Chondrocyte (in vitro differentiated cells): ENCODE results near the gene FBXO17. TPM values are rescaled to one million over a fixed set of nuclear protein-coding genes. Genes with fewer than 3 reads are reported as not detected.

ENCODE experiments used
- DNase-seq: peaks from one replicate; pipeline ENCODE4 v3.0.0; 2021; ENCODE audit warnings: mixed read lengths, low spot score
- H3K27ac Mint-ChIP-seq: one replicate; pipeline ENCODE4 v1.8.0; 2021; ENCODE audit warnings: mild to moderate bottlenecking, moderate library complexity, mixed read lengths; ENCODE audit not compliant: unreplicated experiment
- H3K27me3 Mint-ChIP-seq: 2 replicates; pipeline ENCODE4 v1.8.0; 2021; ENCODE audit warnings: low read depth, mixed read lengths
- H3K36me3 Mint-ChIP-seq: 2 replicates; pipeline ENCODE4 v1.8.0; 2021; ENCODE audit warnings: low read depth, mixed read lengths
- H3K4me1 Mint-ChIP-seq: 2 replicates; pipeline ENCODE4 v1.8.0; 2021; ENCODE audit warnings: low read depth, mild to moderate bottlenecking, mixed read lengths
- H3K4me3 Mint-ChIP-seq: one replicate; pipeline ENCODE4 v1.8.0; 2021; ENCODE audit warnings: mild to moderate bottlenecking, moderate library complexity, mixed read lengths; ENCODE audit not compliant: unreplicated experiment
- H3K9me3 Mint-ChIP-seq: 2 replicates; pipeline ENCODE4 v1.8.0; 2021; ENCODE audit warnings: low read depth, mixed read lengths
- total RNA-seq: library from RNA; stranded (reverse); gene quantifications from 3 replicates; pipeline ENCODE4 v1.2.1, GENCODE V29; 2021
- TF ChIP-seq, protein P1 (sequence below): fragments of 200-600 bp; sonication (generic); IDR thresholded peaks from 2 replicates; pipeline ENCODE4 v1.5.0; 2021; ENCODE audit warnings: antibody characterized with exemption, mild to moderate bottlenecking, moderate library complexity

The FBXO17 gene
- total RNA-seq, 1 donor from 2014 or later = 40.2 TPM

DNA sequence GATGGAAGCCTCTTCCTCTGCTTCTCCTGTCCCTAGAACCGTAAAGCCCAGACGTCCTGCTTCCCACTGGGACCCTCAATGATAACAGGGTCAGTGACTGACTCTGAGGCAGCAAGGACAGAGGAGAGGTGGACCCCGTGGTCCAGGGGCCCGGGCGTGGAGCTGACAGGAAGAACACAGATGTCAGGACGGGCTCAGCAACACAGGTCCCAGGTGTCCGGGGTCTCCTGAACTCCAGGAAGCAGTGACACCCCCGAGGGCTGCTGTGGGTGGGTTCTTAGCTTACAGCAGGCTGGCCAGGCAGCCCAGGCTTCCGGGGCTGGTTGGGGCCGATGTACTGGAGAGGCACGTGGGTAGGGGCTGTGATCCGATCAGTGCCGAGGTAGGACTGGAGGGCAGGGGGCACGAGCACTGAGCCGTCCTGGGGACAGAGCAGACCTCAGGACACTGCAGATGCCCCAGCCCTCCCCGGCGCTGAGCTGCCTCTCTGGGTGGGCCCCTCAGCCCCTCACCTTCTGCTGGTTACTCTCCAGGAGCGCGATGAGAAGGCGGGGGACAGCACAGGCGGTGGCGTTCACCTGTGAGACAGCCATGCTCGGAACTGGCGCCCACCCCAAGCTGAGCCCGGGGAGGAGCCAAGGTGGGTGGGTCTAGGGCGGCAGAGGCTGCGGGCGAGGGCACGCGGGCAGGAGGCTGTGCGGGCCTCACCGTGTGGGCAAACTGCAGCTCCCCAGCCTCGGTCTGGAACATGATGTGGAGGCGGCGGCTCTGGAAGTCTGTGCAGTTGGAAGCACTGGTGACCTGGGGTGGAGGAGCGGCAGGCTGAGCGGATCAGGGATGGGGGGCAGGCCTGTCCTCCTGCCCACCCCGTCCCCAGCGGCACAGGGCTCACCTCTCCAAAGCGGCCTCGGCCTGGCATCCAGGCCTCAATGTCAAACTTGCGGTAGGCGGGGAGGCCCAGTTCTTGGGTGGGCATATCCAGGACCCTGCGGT is 59.9 kb downstream of the FBXO17 start:
- Mint-ChIP-seq H3K9me3 (no peaks in the 10 kb centered on the region), H3K27ac (no peak overlapping the region), H3K4me1 (no peaks in the 10 kb centered on the region), H3K27me3 (no peaks in the 10 kb centered on the region), H3K36me3 (no peaks in the 10 kb centered on the region), H3K4me3 (no peak overlapping the region)
- peak; percentile 80 for DNase-seq
- TF ChIP-seq, protein P1, sequence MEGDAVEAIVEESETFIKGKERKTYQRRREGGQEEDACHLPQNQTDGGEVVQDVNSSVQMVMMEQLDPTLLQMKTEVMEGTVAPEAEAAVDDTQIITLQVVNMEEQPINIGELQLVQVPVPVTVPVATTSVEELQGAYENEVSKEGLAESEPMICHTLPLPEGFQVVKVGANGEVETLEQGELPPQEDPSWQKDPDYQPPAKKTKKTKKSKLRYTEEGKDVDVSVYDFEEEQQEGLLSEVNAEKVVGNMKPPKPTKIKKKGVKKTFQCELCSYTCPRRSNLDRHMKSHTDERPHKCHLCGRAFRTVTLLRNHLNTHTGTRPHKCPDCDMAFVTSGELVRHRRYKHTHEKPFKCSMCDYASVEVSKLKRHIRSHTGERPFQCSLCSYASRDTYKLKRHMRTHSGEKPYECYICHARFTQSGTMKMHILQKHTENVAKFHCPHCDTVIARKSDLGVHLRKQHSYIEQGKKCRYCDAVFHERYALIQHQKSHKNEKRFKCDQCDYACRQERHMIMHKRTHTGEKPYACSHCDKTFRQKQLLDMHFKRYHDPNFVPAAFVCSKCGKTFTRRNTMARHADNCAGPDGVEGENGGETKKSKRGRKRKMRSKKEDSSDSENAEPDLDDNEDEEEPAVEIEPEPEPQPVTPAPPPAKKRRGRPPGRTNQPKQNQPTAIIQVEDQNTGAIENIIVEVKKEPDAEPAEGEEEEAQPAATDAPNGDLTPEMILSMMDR = no peak

DNA sequence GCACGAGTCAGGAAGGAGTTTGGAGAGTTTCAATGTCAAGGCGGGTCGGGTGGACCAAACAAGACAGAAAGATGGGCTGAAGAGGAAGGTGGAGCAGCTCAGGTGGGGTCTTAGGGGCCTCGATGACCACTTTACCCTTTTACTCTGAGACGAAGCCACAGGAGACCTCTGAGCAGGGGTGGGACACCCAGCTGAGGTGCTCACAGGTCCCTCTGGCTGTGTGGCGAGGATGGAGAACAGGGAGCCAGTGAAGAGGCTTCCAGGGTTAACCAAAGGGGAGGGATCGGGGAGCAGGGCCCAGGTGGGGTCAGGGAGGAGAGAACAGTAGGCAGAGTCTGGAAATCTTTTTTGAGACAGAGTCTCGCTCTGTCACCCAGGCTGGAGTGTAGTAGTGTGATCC is 61.6 kb downstream of the FBXO17 start:
- peak; percentile 65 for DNase-seq
- no peak overlapping the region for H3K4me3 Mint-ChIP-seq
- H3K27ac Mint-ChIP-seq = no peak overlapping the region
- TF ChIP-seq, protein P1 = no peak
- no peaks in the 10 kb centered on the region for H3K9me3 Mint-ChIP-seq
- H3K27me3 Mint-ChIP-seq = no peaks in the 10 kb centered on the region
- peaks cover 1% of the 10 kb centered on the region for H3K36me3 Mint-ChIP-seq
- H3K4me1 Mint-ChIP-seq = no peaks in the 10 kb centered on the region

DNA sequence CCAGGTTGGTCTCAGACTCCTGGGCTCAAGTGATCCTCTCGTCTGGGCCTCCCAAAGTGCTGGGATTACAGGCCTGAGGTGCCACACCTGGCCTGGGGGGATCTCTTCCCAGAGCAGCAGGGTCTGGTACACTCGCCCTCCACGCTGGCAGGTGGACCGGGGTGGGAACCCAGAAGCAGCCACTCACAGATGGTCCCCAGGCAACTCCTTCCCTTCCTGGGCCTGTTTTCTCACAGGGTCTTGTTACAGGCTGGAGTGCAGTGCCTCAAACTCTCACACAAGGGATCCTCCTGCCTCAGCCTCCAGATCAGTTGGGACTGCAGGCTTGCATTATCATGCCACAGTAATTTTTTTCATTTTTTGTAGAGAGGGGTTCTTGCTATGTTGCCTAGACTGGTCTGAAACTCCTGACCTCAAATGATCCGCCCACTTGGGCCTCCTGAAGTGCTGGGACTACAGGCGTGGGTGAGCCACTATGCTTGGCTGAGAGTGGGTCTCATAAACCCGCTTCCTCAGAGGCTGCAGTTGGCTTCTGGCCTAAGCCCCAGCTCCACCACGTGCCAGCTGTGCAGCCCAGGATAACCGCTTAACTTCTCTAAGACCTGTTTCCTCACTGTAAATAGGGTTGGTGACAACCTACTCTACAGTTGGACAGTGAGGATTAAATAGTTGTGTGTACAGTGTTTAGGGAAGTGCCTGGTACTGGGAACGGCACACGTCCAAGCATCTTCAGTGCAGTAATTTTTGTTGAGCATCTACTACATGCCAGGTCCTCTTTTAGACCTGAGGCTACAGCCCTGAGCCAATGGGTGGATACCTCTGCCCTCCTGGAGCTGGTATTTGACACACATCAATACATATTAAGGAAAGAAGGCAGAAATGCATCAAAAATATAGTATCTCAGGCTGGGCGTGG is 62.7 kb downstream of the FBXO17 start:
- H3K27ac Mint-ChIP-seq = no peak overlapping the region
- TF ChIP-seq, protein P1 = no peak
- H3K36me3 Mint-ChIP-seq = peaks cover 2% of the 10 kb centered on the region
- no peaks in the 10 kb centered on the region for H3K4me1 Mint-ChIP-seq
- no peaks in the 10 kb centered on the region for H3K9me3 Mint-ChIP-seq
- no peak for DNase-seq
- no peaks in the 10 kb centered on the region for H3K27me3 Mint-ChIP-seq
- H3K4me3 Mint-ChIP-seq = no peak overlapping the region

DNA sequence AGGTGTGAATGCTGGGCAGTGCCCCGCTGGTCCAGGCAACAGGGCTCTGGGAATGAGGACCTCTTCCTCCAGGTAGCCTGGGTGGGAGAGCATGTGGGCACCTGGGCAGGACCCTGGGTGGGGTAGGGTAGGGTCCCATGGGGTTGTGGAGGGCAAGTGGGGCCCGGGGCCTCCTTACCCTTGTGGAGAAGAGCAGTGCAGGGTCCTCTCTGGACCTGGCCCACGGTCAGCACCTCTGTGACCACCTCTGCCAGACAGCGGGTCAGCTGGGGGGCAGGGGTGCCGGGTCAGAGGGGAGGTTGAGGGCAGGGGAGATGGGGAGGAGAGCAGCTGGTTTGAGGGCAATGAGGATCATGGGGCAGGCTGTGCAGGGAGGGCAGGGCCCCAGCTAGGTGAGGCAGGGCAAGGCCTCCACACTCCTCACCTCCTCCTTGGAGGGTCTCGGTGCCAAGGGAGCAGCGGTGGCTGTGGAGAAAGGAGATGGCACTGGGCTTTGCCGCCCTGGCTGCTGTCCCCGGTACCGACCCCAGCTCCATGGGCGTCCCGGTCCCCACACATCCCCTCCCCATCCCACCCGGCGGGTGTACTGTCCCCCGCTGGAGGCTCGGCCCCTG is 64.0 kb downstream of the FBXO17 start:
- TF ChIP-seq, protein P1 = no peak
- H3K36me3 Mint-ChIP-seq = peaks cover 9% of the 10 kb centered on the region

More for the DNA sequence above, 64.0 kb downstream of the FBXO17 start:
- Mint-ChIP-seq H3K27me3 (no peaks in the 10 kb centered on the region), H3K4me1 (no peaks in the 10 kb centered on the region), H3K27ac (no peak overlapping the region), H3K4me3 (no peak overlapping the region), H3K9me3 (no peaks in the 10 kb centered on the region)
- DNase-seq = no peak
